SHP77 treated with DMSO at 0.1 percent for 48 hours (cell line): Measurements from ENCODE around the gene SLC41A3.
"Not testable (repeated sequence)": the region's sequence is repeated elsewhere in the genome, so short reads cannot be mapped to it uniquely, and the experiment has no call there.

Experiments
- DNase-seq: peaks from one replicate; lab custom pipeline; 2025; lab: John Stamatoyannopoulos, UW

SLC41A3 gene

GRCh38 chr3:126003447-126004190, 80.3 kb downstream of the SLC41A3 start:
- DNase-seq: no peak

- DNase-seq: no peak
Observed at GRCh38 chr3:126002189-126002588, 81.7 kb downstream of the SLC41A3 start.

GRCh38 chr3:125996751-125997150, 87.2 kb downstream of the SLC41A3 start:
- not testable (repeated sequence) for DNase-seq

GRCh38 chr3:125990253-125990970, 93.5 kb downstream of the SLC41A3 start:
- no peak for DNase-seq

DNA sequence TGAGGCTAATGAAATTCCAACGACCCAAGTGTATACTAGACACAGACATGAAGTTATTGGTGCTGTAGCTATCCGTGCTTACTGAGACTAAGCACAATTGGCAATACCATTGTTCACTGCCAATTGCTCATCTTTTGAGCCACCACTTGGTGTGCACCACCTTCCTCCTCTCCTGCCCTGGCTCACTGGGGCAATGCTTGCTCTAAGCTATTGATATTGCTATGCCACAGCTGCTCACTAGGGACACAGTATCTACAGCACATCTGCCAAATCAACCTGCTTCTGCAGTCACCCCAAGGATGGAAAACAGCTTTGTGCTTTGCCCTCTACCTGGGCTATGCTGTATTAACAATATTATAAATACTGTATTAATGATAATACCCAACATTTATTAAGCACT, 99.0 kb downstream of the SLC41A3 start:
- DNase-seq: not testable (repeated sequence)

DNA sequence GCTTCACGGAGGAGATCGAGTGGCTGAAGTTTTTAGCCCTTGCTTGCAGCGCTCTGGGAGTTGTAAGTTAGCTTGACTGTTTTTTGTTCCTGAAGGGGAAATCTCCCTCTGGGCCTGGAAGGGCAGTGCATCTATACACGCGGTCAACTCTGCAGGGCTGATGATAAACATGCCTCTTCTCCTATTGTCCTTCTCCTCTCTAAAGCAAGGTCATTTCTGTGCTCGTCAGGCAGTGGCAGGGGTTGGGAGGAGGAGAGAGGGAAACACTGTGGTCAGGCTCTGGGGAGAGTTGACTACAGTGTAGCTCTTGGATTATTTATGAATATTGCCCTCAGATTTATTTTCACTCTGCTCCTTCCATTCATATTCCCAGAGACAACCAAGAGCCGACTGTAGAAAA, 106.8 kb downstream of the SLC41A3 start:
- DNase-seq: not testable (repeated sequence)

GRCh38 chr3:125976003-125976390, 107.9 kb downstream of the SLC41A3 start:
- DNase-seq: not testable (repeated sequence)

DNA sequence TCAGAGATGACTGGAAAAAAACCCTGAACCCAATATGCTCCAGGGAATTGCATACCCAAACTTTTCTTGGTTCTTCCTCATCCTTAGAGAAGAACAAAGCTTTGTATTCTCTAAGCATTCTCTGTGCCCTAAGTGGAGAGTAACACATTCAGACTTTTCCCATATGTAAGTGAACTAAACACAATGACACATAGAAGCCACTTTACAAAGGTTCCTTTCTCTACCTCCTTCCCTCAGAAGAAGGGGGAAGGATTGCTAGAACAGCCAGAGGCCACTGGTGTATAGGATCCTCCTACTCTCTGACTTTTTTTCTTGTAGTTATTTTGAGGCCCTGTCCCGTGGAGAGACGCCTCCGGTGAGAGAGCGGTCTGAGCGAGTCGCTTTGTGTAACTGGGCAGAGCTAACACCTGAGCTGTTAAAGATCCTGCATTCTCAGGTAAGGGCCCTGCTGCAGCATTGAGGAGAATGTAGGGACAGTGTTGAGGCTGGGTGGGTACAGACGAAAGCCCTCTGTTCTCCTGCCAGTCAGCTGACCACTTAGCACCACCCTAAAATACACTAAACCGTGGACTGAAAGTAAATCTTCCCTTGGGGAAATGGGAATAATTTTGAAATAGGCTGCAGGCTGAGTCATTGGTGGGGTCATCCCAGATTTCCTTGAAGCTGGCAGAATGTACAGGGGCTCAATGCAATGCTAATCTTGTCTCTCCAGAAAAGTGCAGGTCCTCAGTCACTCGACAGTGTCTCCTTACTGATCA, 108.5 kb downstream of the SLC41A3 start:
- DNase-seq: not testable (repeated sequence)

DNA sequence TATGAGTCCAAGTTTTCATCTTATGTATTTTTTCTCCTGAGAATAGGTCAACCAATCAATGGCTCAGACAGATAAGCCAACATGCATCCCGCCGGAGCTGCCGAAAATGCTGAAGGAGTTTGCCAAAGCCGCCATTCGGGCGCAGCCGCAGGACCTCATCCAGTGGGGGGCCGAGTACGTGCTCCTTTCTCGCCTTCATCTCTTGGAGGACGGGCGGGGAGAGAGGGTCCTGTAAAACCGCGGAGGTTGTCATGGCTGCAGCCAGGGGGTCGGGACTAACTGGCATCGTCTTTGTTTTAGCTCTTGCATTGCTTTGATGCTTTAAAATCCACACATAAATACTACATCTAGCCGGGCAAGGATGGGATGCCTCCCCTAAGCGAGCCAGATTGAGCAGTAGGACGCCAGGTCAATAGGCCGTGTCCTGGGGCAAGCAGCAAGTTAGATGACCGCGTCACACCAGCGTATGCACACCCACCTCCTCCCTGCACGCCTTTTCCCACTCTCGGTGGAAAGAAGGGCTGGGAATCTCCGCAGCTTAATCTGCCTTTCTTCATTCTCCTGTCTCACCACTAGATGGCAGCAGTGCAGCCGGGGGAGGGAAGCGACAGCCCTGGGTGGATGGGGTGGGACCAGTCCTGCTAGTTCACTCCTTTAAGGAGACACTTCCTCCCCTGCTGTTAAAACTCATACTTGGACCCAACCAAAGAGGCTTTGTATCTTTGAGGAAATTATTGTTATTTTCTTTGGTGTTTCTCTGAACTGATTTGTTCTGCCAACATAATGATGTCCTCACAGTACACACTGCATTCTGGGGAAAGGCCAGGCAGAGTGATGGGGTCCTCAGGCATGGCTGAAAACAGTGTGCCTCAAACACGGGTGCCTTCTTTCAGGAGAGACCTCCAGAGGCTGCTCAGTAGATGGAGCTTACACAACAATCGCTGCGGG, 111.7 kb downstream of the SLC41A3 start:
- DNase-seq: not testable (repeated sequence)

- not testable (repeated sequence) for DNase-seq
Observed at GRCh38 chr3:125968701-125969592, 115.0 kb downstream of the SLC41A3 start, which contains the start of gene ROPN1B. Gene ROPN1B (plus strand): TSS chr3:125969178. CDS start chr3:125972055, 2,877 bp downstream.

- not testable (repeated sequence) for DNase-seq
Observed at GRCh38 chr3:125968121-125968520, 115.8 kb downstream of the SLC41A3 start.

- DNase-seq: no peak
Observed at GRCh38 chr3:125967156-125967555, 116.8 kb downstream of the SLC41A3 start.

DNA sequence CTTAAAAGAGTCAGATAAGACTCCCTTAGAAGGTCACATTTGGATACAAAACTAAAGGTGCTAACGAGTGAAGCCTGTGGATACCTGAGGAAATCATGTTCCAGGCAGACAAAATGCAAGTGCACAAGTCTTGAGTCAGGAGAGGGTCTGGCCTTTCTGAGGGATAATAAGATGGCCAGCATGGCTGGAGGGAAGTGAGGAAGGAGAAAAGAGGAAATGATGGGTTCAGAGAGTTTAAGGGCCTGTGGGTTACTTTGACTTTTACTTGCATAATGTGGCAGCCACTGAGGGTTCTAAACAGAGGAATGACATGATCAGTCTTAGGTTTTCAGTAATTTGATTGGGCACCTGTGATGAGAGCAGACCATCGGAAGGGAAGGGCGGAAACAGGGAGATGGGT, 118.4 kb downstream of the SLC41A3 start:
- no peak for DNase-seq

- not testable (repeated sequence) for DNase-seq
Observed at GRCh38 chr3:125963834-125964233, 120.1 kb downstream of the SLC41A3 start.

DNA sequence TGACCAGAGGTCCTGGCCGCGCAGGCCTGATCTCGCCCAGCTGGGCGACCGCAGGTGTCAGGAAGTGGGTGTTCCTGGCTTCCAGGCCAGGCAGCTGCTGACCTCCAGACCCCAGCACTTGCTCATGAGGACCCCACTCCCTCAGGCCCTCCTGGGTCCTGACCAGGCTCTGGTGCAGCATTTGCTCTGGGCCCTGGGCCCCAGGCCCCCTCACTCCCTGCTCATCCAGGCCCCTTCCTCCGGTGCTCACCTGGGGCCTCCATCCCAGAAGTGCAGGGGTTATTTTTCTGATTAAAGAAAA, 122.7 kb downstream of the SLC41A3 start:
- no peak for DNase-seq

GRCh38 chr3:125960456-125961288, 123.3 kb downstream of the SLC41A3 start:
- no peak for DNase-seq

GRCh38 chr3:125960066-125960424, 123.9 kb downstream of the SLC41A3 start:
- no peak for DNase-seq

DNA sequence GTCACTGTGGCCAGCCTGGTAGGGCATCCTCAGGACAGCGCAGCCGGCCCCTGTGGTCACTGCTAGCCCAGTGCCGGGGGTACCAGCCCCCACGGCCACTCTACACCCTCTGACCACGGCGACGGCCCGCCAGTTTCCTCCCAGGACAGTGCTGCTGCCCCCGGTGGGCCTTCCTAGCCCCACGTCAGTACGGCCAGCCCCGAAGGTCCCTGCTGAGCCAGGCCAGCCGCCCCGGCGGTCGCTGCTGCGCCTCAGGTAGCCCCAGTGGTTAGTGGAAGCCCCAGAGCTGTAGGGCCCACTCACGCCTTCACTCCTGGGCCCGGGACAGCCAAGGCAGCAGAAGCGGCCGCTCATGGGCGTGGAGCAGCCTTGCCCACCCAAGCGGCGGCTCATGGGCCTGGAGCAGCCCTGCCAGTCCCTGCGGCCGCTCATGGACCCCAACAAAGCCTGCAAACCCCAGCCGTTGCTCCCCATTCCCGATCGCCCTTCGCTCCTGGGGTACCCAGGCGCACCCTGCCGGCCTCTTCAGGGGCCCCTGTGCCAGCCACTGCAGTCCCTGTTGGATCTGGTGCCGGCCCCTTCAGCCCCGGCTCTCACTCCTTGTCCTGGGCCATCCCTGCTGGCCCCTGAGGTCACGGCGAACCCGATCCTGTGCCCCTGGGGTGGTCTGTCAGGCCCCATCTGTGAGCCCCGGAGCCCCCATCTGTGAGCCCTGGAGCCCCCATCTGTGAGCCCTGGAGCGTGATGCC, 124.4 kb downstream of the SLC41A3 start:
- DNase-seq: no peak
